ENCODE measurements around the gene TRAPPC10. TPM values are rescaled to one million over a fixed set of nuclear protein-coding genes. Genes with fewer than 3 reads are reported as not detected.

The TRAPPC10 gene
- total RNA-seq, 1 donor from 2014 or later = 67.3 TPM

DNA sequence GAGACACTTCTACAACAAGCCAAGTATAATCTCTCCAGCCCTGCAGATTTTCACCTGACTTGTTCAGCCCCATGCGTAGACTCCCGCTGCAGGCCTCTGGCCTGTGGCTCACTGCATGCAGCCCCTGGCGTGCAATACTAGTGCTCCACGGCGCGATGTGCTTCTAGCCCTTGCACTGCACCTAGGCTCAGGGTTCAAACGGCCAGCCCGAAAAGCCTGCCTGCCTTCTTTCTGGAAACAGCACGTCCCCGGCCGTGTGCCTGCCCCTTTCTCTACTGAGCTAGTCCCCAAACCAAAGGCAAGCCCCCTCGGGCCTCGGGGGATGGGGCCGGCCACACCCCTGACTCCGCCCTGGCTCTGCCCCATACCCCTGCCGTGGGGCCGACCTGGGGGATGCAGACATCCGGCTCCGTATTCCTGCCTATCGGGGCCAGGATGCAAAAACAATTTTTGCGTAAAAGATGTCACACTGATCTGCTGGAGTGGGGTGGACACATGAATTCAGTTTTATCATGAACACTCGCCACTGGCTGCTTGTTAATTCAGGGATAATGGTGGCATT is 26.3 kb upstream of the TRAPPC10 start:
- no peaks in the 10 kb centered on the region for H3K27me3 Mint-ChIP-seq (ENCODE audit: low read depth)
- H3K4me3 Mint-ChIP-seq (ENCODE audit: low read depth) = no peak overlapping the region
- H3K36me3 Mint-ChIP-seq (ENCODE audit: low read depth) = peaks cover 21% of the 10 kb centered on the region
- intact Hi-C loops (cut with micrococcal nuclease) = no loop called here
- H3K9me3 Mint-ChIP-seq = no peaks in the 10 kb centered on the region
- H3K27ac Mint-ChIP-seq = no peak overlapping the region
- H3K4me1 Mint-ChIP-seq (ENCODE audit: low read depth) = peaks cover 13% of the 10 kb centered on the region
- no peak for DNase-seq (ENCODE audit: low spot score)

GRCh38 chr21:43986544-43987451 is 25.3 kb upstream of the TRAPPC10 start:
- intact Hi-C loops (cut with micrococcal nuclease) = no loop called here
- Mint-ChIP-seq H3K4me1 (ENCODE audit: low read depth) (peaks cover 13% of the 10 kb centered on the region), H3K27me3 (ENCODE audit: low read depth) (no peaks in the 10 kb centered on the region), H3K4me3 (ENCODE audit: low read depth) (no peak overlapping the region), H3K9me3 (no peaks in the 10 kb centered on the region), H3K36me3 (ENCODE audit: low read depth) (peaks cover 18% of the 10 kb centered on the region), H3K27ac (no peak overlapping the region)
- DNase-seq (ENCODE audit: low spot score) = no peak

DNA sequence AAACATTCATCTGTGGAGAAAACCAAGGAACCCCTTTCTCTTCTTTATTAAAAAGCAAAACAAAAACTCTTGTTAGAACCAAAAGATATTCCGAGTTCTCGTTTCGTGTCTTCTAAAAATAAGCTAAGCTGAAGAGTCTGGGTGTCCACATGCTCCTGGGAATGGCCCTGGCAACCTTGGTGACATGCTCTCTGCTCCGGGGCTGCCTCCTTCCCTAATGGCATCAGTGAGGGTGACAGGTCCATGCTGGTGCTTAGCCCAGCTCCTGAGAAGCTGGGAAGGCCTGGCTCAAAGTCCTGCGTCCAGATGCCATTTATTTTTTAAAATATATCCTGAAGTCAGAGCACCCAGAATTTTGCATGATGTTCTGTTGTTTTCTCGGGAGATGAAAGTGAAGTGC is 24.6 kb upstream of the TRAPPC10 start:
- intact Hi-C loops (cut with micrococcal nuclease) = no loop called here
- Mint-ChIP-seq H3K9me3 (no peaks in the 10 kb centered on the region), H3K27ac (no peak overlapping the region), H3K27me3 (ENCODE audit: low read depth) (no peaks in the 10 kb centered on the region), H3K4me1 (ENCODE audit: low read depth) (peaks cover 13% of the 10 kb centered on the region), H3K36me3 (ENCODE audit: low read depth) (peaks cover 11% of the 10 kb centered on the region), H3K4me3 (ENCODE audit: low read depth) (no peak overlapping the region)
- no peak for DNase-seq (ENCODE audit: low spot score)

- Mint-ChIP-seq H3K27ac (no peak overlapping the region), H3K4me3 (ENCODE audit: low read depth) (no peak overlapping the region), H3K36me3 (ENCODE audit: low read depth) (peaks cover 8% of the 10 kb centered on the region), H3K9me3 (no peaks in the 10 kb centered on the region), H3K4me1 (ENCODE audit: low read depth) (peaks cover 11% of the 10 kb centered on the region), H3K27me3 (ENCODE audit: low read depth) (no peaks in the 10 kb centered on the region)
- DNase-seq (ENCODE audit: low spot score) = no peak
- intact Hi-C loops (cut with micrococcal nuclease) = no loop called here
Observed at GRCh38 chr21:43988016-43988415, 24.1 kb upstream of the TRAPPC10 start.

DNA sequence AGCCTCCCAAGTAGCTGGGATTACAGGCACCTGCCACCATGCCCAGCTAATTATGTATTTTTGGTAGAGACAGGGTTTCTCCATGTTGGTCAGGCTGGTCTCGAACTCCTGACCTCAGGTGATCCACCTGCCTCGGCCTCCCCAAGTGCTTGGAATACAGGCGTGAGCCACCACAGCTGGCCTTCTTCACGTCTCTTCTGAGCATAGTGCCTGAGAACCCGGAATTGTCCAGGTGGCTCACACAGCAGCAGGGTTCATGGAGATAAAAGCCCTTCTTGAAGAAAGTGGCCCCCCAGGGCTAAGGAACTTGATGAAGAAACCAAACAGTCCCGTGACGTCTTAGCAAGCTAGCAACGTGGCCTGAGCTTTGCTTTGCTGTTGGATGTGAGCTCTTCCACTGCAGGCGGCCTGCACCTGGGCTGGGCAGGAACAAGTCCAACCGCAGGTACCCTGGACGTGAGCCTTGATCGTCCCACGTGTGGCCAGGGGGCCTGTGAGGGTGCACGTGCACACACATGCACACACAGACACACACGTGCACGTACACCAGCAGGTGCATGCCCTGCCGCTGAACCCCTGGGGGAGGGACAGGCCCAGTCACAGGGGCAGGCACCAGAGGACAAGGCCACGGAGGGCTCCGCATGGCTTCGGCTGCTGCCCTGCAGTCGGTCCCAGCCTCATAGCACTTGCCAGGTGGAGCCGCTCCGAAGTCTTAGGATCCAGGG is 23.4 kb upstream of the TRAPPC10 start:
- Mint-ChIP-seq H3K36me3 (ENCODE audit: low read depth) (peaks cover 6% of the 10 kb centered on the region), H3K27me3 (ENCODE audit: low read depth) (no peaks in the 10 kb centered on the region), H3K27ac (no peak overlapping the region), H3K9me3 (no peaks in the 10 kb centered on the region), H3K4me1 (ENCODE audit: low read depth) (peaks cover 10% of the 10 kb centered on the region), H3K4me3 (ENCODE audit: low read depth) (no peak overlapping the region)
- intact Hi-C loops (cut with micrococcal nuclease) = no loop called here
- DNase-seq (ENCODE audit: low spot score) = no peak

- intact Hi-C loops (cut with micrococcal nuclease) = no loop called here
- Mint-ChIP-seq H3K27ac (no peak overlapping the region), H3K36me3 (ENCODE audit: low read depth) (no peaks in the 10 kb centered on the region), H3K27me3 (ENCODE audit: low read depth) (no peaks in the 10 kb centered on the region), H3K9me3 (no peaks in the 10 kb centered on the region), H3K4me1 (ENCODE audit: low read depth) (peaks cover 10% of the 10 kb centered on the region), H3K4me3 (ENCODE audit: low read depth) (no peak overlapping the region)
- DNase-seq (ENCODE audit: low spot score) = no peak
Observed at GRCh38 chr21:43989401-43989800, 22.7 kb upstream of the TRAPPC10 start.

GRCh38 chr21:43991447-43991991 is 20.6 kb upstream of the TRAPPC10 start:
- Mint-ChIP-seq H3K4me3 (ENCODE audit: low read depth) (no peak overlapping the region), H3K27me3 (ENCODE audit: low read depth) (no peaks in the 10 kb centered on the region)

DNA sequence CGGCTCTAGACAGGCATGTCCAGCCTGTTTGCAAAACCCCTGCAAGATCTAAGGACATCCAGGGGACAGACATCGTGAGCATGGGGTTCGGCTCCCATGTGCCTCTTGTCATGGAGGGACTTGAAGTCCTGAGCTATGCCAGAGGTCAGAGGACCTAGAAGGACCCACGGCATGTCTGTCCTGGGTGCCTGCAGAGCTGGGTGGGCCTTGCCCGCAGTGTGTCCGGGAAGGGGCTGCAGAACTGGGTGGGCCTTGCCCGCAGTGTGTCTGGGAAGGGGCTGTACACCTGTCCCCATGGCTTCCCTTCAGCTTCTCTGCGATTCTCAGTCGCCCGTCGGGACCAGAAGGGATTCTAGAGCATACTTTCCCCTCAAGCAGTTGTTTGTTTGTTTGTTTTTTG is 20.0 kb upstream of the TRAPPC10 start:
- DNase-seq (ENCODE audit: low spot score) = no peak
- no peaks in the 10 kb centered on the region for H3K4me1 Mint-ChIP-seq (ENCODE audit: low read depth)
- peaks cover 3% of the 10 kb centered on the region for H3K27me3 Mint-ChIP-seq (ENCODE audit: low read depth)
- intact Hi-C loops (cut with micrococcal nuclease) = no loop called here
- H3K9me3 Mint-ChIP-seq = no peaks in the 10 kb centered on the region
- no peak overlapping the region for H3K4me3 Mint-ChIP-seq (ENCODE audit: low read depth)
- no peaks in the 10 kb centered on the region for H3K36me3 Mint-ChIP-seq (ENCODE audit: low read depth)
- no peak overlapping the region for H3K27ac Mint-ChIP-seq

More at GRCh38 chr21:43991447-43991991, 20.6 kb upstream of the TRAPPC10 start:
- Mint-ChIP-seq H3K36me3 (ENCODE audit: low read depth) (no peaks in the 10 kb centered on the region), H3K9me3 (no peaks in the 10 kb centered on the region), H3K4me1 (ENCODE audit: low read depth) (no peaks in the 10 kb centered on the region), H3K27ac (no peak overlapping the region)
- intact Hi-C loops (cut with micrococcal nuclease) = no loop called here
- DNase-seq (ENCODE audit: low spot score) = no peak

GRCh38 chr21:43993420-43993934 is 18.6 kb upstream of the TRAPPC10 start:
- intact Hi-C loops (cut with micrococcal nuclease) = no loop called here
- H3K27me3 Mint-ChIP-seq (ENCODE audit: low read depth) = peaks cover 5% of the 10 kb centered on the region
- DNase-seq (ENCODE audit: low spot score) = no peak
- H3K36me3 Mint-ChIP-seq (ENCODE audit: low read depth) = no peaks in the 10 kb centered on the region
- H3K4me3 Mint-ChIP-seq (ENCODE audit: low read depth) = no peak overlapping the region
- H3K4me1 Mint-ChIP-seq (ENCODE audit: low read depth) = no peaks in the 10 kb centered on the region
- no peaks in the 10 kb centered on the region for H3K9me3 Mint-ChIP-seq
- H3K27ac Mint-ChIP-seq = no peak overlapping the region

- Mint-ChIP-seq H3K36me3 (ENCODE audit: low read depth) (no peaks in the 10 kb centered on the region), H3K27ac (no peak overlapping the region), H3K4me3 (ENCODE audit: low read depth) (no peak overlapping the region), H3K9me3 (no peaks in the 10 kb centered on the region), H3K27me3 (ENCODE audit: low read depth) (peaks cover 8% of the 10 kb centered on the region), H3K4me1 (ENCODE audit: low read depth) (no peaks in the 10 kb centered on the region)
- intact Hi-C loops (cut with micrococcal nuclease) = no loop called here
- DNase-seq (ENCODE audit: low spot score) = no peak
Observed at GRCh38 chr21:43994085-43994484, 18.0 kb upstream of the TRAPPC10 start.

- Mint-ChIP-seq H3K9me3 (no peaks in the 10 kb centered on the region), H3K4me1 (ENCODE audit: low read depth) (no peaks in the 10 kb centered on the region), H3K36me3 (ENCODE audit: low read depth) (no peaks in the 10 kb centered on the region), H3K27me3 (ENCODE audit: low read depth) (peaks cover 8% of the 10 kb centered on the region), H3K4me3 (ENCODE audit: low read depth) (no peak overlapping the region), H3K27ac (no peak overlapping the region)
- DNase-seq (ENCODE audit: low spot score) = no peak
- intact Hi-C loops (cut with micrococcal nuclease) = no loop called here
Observed at GRCh38 chr21:43994646-43995045, 17.5 kb upstream of the TRAPPC10 start.

DNA sequence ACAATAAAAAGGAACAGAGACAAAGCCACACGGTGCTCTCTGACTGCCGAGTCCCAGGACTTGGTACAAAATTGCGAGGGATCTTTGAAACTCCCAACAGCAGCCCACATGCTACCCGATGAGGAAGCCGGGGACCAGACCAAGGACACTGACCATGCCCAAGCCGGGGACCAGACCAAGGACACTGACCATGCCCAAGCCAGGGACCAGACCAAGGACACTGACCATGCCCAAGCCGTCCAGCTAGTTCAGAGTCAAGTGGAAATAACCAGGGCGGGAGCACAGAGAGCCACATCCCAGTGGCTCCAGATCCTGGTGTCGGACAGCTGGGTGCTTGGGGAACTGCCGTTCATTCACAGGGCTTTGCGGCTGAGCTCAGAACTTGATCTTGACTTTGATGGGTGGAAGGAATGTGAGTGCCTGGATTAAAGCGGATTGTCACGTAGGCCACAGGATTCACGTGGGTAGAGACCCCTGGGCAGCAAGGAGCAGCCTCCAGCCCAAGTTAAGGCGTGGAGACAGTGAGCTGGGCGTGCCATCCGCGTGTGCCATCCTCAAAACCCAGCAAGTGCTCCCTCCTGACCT is 16.5 kb upstream of the TRAPPC10 start:
- no peak overlapping the region for H3K27ac Mint-ChIP-seq
- no peaks in the 10 kb centered on the region for H3K4me1 Mint-ChIP-seq (ENCODE audit: low read depth)
- H3K4me3 Mint-ChIP-seq (ENCODE audit: low read depth) = no peak overlapping the region
- no peaks in the 10 kb centered on the region for H3K36me3 Mint-ChIP-seq (ENCODE audit: low read depth)
- peaks cover 8% of the 10 kb centered on the region for H3K27me3 Mint-ChIP-seq (ENCODE audit: low read depth)
- intact Hi-C loops (cut with micrococcal nuclease) = no loop called here
- no peaks in the 10 kb centered on the region for H3K9me3 Mint-ChIP-seq
- DNase-seq (ENCODE audit: low spot score) = no peak
